Chondrocyte (in vitro differentiated cells): ENCODE measurements around the gene THSD7B. TPM values are rescaled to one million over a fixed set of nuclear protein-coding genes. Genes with fewer than 3 reads are reported as not detected.

ENCODE experiments used
- DNase-seq: peaks from one replicate; pipeline ENCODE4 v3.0.0; 2021; ENCODE audit warnings: mixed read lengths, low spot score
- H3K27ac Mint-ChIP-seq: one replicate; pipeline ENCODE4 v1.8.0; 2021; ENCODE audit warnings: mild to moderate bottlenecking, moderate library complexity, mixed read lengths; ENCODE audit not compliant: unreplicated experiment
- H3K27me3 Mint-ChIP-seq: 2 replicates; pipeline ENCODE4 v1.8.0; 2021; ENCODE audit warnings: low read depth, mixed read lengths
- H3K36me3 Mint-ChIP-seq: 2 replicates; pipeline ENCODE4 v1.8.0; 2021; ENCODE audit warnings: low read depth, mixed read lengths
- H3K4me1 Mint-ChIP-seq: 2 replicates; pipeline ENCODE4 v1.8.0; 2021; ENCODE audit warnings: low read depth, mild to moderate bottlenecking, mixed read lengths
- H3K4me3 Mint-ChIP-seq: one replicate; pipeline ENCODE4 v1.8.0; 2021; ENCODE audit warnings: mild to moderate bottlenecking, moderate library complexity, mixed read lengths; ENCODE audit not compliant: unreplicated experiment
- H3K9me3 Mint-ChIP-seq: 2 replicates; pipeline ENCODE4 v1.8.0; 2021; ENCODE audit warnings: low read depth, mixed read lengths
- total RNA-seq: library from RNA; stranded (reverse); gene quantifications from 3 replicates; pipeline ENCODE4 v1.2.1, GENCODE V29; 2021
- TF ChIP-seq, protein P1 (sequence below): fragments of 200-600 bp; sonication (generic); IDR thresholded peaks from 2 replicates; pipeline ENCODE4 v1.5.0; 2021; ENCODE audit warnings: antibody characterized with exemption, mild to moderate bottlenecking, moderate library complexity

The THSD7B gene
- total RNA-seq, 1 donor from 2014 or later = not detected

DNA sequence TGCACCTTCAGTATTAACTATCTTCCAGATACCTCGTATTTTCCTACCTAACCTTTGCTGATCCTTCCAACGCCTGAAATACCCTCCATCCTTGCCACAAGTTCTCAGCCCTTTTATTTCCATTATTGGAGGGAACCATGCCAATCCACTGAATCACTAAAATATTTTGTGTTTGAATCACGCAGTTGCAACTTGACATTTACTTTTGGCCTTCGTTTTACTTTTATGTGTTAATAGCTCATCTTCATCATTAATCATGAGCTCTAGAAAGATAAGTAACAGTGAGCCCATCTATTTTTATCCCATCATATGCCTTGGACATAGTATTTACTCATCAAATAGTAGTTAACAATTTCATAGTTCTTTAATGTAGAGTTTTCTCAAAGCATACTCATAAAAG, 463.2 kb downstream of the THSD7B start:
- no peaks in the 10 kb centered on the region for H3K27me3 Mint-ChIP-seq
- no peak overlapping the region for H3K27ac Mint-ChIP-seq
- no peak overlapping the region for H3K4me3 Mint-ChIP-seq
- TF ChIP-seq, protein P1, sequence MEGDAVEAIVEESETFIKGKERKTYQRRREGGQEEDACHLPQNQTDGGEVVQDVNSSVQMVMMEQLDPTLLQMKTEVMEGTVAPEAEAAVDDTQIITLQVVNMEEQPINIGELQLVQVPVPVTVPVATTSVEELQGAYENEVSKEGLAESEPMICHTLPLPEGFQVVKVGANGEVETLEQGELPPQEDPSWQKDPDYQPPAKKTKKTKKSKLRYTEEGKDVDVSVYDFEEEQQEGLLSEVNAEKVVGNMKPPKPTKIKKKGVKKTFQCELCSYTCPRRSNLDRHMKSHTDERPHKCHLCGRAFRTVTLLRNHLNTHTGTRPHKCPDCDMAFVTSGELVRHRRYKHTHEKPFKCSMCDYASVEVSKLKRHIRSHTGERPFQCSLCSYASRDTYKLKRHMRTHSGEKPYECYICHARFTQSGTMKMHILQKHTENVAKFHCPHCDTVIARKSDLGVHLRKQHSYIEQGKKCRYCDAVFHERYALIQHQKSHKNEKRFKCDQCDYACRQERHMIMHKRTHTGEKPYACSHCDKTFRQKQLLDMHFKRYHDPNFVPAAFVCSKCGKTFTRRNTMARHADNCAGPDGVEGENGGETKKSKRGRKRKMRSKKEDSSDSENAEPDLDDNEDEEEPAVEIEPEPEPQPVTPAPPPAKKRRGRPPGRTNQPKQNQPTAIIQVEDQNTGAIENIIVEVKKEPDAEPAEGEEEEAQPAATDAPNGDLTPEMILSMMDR = no peak
- DNase-seq = no peak
- H3K9me3 Mint-ChIP-seq = no peaks in the 10 kb centered on the region
- peaks cover 15% of the 10 kb centered on the region for H3K4me1 Mint-ChIP-seq
- H3K36me3 Mint-ChIP-seq = no peaks in the 10 kb centered on the region

DNA sequence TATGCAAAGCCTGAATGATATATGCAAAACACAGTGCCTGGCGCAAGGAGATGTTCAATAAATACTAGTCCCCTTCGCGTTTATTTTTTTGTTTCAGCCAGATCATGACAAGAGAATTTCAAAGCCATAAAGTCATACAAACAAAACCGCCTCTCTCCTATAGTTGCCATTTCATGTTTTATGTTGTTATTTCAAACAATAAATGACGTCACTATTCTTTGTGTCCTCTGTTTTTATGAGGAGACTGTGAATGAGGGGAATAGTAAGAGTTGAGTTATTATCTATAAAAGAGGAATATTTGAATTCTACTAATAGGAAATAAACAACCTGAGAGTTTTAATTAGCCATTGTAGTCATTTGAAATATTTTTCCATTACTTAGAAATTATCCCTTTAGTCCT, 464.5 kb downstream of the THSD7B start:
- no peak overlapping the region for H3K4me3 Mint-ChIP-seq
- no peaks in the 10 kb centered on the region for H3K9me3 Mint-ChIP-seq
- H3K27me3 Mint-ChIP-seq = no peaks in the 10 kb centered on the region
- no peaks in the 10 kb centered on the region for H3K36me3 Mint-ChIP-seq
- peaks cover 15% of the 10 kb centered on the region for H3K4me1 Mint-ChIP-seq
- no peak overlapping the region for H3K27ac Mint-ChIP-seq
- no peak for DNase-seq
- TF ChIP-seq, protein P1 = no peak

DNA sequence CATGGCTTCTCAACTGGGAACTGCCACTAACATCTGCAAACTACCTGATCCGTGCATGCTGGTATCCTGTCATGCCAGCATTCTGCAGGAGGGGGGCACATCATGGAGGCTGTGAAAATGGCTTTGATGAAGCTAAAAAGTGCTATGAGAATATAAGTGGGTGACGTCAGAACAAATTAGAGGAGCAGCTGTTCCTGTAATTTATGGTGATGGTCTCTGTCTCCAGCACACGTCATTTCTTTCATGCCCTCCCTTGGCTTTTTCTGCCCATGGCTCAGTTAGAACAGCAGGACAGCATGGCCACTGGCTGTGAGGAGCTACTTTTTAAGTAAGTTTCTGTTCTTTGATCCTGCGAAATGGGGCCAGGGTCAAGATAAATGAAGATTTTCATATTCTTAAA, 466.3 kb downstream of the THSD7B start:
- H3K4me3 Mint-ChIP-seq = no peak overlapping the region
- H3K36me3 Mint-ChIP-seq = no peaks in the 10 kb centered on the region
- peaks cover 6% of the 10 kb centered on the region for H3K9me3 Mint-ChIP-seq
- no peaks in the 10 kb centered on the region for H3K27me3 Mint-ChIP-seq
- H3K27ac Mint-ChIP-seq = no peak overlapping the region
- TF ChIP-seq, protein P1 = no peak
- H3K4me1 Mint-ChIP-seq = peaks cover 22% of the 10 kb centered on the region
- no peak for DNase-seq

DNA sequence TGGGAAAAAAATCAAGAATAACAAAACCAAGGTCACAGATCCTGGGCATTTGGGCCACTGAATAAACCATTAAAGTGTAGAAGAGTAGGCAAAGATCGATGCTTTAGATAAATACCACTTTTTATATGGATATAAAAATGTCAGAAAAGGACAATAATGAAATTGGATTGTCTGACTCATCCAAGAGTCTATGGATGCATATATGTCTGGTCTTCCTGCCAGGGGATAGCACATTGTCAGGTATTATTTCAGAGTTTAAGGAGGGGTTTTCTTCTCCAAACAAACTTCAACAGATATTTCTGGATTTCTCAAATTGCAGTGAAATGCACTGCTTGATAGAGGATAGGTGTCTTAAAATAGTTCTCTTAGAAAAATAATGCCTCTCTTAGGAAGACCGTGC, 466.7 kb downstream of the THSD7B start:
- Mint-ChIP-seq H3K27me3 (no peaks in the 10 kb centered on the region), H3K9me3 (peaks cover 6% of the 10 kb centered on the region), H3K36me3 (no peaks in the 10 kb centered on the region), H3K4me1 (peaks cover 26% of the 10 kb centered on the region), H3K4me3 (no peak overlapping the region), H3K27ac (no peak overlapping the region)
- DNase-seq = no peak
- TF ChIP-seq, protein P1 = no peak

DNA sequence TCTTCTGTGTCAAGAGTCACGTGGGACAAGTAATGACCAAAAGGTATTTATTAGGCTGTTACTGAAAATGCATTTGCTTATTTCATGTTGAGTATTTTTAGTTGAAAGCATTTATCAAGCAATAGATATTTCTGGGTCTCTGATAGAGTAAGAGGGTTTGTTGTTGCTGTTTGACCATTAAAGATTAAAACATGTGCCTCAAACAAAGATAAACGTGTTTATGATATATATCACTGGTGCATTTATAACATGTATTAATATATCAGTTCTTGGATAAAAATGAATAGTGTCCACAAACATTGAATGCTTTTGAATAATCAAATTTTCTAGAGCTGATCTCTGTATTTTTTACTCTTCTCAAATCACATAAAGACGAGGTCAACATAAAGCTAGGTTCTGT, 467.7 kb downstream of the THSD7B start:
- Mint-ChIP-seq H3K4me3 (no peak overlapping the region), H3K4me1 (peaks cover 36% of the 10 kb centered on the region), H3K9me3 (peaks cover 14% of the 10 kb centered on the region), H3K36me3 (no peaks in the 10 kb centered on the region), H3K27ac (no peak overlapping the region), H3K27me3 (no peaks in the 10 kb centered on the region)
- no peak for DNase-seq
- TF ChIP-seq, protein P1 = no peak
